HG02678 (cell line): ENCODE data around the gene RNF7.
"Not testable (repeated sequence)": the region's sequence is repeated elsewhere in the genome, so short reads cannot be mapped to it uniquely, and the experiment has no call there.

ENCODE experiments used
- ATAC-seq: cut with Tn5 transposase; IDR thresholded peaks from one replicate; pipeline ENCODE4 v1.9.1; 2021; ENCODE audit warnings: mild to moderate bottlenecking, moderate library complexity; ENCODE audit not compliant: unreplicated experiment

Gene RNF7

DNA sequence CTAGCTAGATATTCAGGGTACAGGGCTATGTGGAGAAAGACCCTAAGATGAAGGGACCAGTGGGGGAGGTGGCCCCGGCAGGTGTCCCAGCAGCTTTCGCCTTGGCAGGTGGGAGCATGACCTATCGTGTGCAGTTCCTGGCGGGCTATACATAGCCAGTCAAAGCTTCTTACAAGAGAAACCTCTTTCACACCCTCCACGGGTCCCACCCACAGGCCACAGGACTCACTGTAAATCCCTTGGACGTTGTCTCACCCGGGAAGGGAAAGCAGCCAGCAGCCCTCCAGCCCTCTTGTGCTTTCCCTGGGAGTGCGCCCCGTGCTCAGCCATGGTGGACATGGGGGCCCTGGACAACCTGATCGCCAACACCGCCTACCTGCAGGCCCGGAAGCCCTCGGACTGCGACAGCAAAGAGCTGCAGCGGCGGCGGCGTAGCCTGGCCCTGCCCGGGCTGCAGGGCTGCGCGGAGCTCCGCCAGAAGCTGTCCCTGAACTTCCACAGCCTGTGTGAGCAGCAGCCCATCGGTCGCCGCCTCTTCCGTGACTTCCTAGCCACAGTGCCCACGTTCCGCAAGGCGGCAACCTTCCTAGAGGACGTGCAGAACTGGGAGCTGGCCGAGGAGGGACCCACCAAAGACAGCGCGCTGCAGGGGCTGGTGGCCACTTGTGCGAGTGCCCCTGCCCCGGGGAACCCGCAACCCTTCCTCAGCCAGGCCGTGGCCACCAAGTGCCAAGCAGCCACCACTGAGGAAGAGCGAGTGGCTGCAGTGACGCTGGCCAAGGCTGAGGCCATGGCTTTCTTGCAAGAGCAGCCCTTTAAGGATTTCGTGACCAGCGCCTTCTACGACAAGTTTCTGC, 40.1 kb downstream of the RNF7 start:
- ATAC-seq, result no peak

DNA sequence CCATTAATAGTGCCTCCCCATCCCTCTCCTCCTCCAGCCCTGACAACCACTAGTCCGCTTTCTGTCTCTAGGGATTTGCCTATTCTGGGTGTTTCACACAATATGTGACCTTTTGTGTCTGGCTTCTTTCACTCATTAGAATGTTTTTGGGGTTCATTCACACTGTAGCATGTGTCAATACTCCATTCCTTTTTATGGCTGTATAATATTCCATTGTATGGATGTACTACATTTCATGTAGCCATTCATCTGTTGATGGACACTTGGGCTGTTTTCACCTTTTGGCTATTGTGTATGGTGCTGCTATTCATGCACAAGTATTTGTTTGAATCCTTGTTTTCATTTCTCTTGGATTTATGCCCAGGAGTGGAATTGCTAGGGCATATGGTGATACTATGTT, 41.6 kb downstream of the RNF7 start:
- no peak for ATAC-seq

DNA sequence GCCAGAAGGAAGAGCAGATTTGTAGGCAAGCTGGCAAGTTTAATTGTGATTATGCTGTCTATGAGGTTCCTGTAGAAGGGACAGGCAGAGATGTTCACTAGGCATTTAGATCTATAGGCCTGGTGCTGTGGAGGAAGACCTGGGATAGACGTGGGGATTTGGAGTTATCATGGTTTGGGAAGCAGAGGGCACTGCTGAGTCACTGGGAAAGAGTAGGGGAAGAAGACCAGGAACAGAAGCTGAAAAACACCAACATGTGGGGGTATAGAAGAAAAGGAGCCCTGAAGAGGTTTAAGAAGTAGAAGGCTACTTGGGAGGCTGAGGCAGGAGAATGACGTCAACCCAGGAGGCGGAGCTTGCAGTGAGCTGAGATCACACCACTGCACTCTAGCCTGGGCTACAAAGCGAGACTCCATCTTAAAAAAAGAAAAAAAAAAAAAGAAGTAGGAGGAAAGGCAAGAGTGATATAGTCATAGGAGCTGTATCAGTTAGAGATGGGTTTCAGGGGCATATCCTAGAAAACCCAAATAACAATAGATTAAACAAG, 44.4 kb downstream of the RNF7 start:
- ATAC-seq, result no peak

DNA sequence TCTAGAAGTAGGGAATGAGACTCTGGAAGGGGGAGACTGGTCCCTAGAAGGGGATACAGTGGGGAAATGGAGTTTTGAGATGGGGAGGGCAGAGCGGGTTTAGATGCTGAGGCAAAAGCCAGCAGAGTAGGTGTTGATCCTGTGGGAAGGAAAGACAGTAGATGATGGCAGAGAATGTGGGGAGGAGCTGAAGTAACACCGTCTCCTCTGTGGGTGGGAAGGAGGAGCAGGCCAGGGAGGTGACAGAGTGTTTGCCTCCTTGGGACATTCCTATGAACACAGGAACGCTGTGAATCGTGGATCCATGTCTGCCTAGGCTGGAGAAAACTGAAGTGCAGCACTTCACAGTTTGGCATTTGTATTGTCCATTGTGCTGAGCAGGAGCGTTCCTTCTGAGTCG, 45.5 kb downstream of the RNF7 start:
- no peak for ATAC-seq

DNA sequence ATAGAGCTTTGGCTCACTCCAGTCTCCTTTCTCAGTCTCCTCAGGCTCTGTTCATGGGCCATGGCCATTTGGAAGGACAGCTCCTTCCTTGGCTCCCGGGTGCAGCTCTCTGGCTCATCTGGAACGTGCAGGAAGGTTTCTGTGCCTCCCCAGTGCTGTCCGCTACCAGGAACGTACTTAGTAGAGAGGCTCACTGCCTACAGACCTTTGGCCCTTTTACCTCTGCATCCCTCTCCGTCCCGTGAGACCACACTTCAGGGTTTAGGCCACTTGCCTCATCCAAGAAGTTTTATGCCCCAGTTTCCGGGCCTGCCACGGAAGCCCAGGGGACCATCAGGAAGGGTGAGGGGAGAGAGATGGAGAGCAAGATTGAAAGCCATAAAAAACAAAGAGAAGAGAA, 46.0 kb downstream of the RNF7 start:
- no peak for ATAC-seq

DNA sequence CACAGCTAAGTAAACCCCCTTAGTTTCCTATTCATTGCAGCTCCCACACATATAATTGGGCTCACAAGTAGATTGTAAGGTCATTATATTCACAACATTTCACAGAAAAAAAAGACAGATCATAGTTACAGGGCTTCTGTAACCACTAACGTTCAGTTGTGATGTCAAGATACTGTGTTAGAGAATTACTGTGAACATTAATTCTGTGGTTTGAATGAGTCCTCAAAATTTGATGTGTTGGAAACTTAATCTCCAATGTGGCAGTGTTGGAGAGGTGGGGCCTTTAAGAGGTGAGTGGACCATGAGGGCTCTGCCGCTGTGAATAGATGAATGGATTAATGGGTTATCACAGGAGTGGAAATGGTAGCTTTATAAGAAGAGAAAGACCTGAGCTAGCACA, 46.4 kb downstream of the RNF7 start:
- no peak for ATAC-seq

DNA sequence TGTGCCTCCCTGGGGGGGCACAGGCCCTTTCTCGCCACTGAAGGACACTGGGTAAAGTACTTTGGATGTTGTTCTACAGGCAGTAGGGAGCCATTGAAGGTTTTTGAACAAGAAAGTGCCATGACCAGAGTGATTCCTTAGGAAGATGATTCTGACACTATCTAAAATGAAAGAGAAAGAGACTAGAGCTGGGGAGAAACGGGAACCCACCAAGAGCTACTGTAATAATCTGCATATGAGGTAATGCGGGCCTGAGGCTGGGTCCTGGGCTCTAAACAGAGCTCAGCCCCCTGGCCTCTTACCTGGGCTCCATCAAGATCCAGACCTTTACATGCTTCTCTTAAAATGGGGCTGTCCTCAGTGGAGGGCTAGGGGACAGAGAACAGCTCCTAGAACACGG, 50.1 kb downstream of the RNF7 start:
- no peak for ATAC-seq

DNA sequence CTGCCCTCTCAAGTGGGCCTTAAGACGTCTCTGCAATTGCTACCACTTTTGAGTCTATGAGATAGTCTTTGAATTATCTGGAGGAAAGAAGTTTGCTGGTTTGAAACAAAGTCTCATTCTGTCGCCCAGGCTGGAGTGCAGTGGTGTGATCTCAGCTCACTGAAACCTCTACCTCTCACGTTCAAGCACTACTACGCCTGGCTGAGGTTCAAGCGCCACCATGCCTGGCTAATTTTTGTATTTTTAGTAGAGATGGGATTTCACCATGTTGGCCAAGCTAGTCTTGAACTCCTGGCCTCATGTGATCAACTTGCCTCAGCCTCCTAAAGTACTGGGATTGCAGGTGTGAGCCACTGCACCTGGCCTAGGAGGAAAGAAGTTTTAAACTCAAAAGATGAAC, 50.7 kb downstream of the RNF7 start:
- ATAC-seq, result not testable (repeated sequence)

DNA sequence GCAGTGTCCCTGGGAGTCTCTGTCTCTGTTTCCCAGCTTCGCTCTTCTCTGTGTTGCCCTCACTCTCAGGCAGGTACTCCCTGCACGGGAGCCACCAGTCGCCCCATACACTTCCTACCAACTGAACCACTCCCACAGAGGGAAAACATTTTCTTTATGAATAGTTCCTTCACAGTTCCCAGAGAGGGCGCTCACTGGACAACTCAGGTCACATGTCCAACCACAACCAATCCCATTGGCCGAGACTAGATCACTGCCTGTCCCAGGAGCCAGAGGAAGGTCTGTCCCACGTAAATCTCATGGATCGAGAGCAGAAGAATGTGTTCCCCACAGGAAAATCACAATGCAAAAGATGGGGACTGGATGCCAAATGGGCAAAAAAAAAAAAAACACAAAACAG, 51.2 kb downstream of the RNF7 start:
- no peak for ATAC-seq

DNA sequence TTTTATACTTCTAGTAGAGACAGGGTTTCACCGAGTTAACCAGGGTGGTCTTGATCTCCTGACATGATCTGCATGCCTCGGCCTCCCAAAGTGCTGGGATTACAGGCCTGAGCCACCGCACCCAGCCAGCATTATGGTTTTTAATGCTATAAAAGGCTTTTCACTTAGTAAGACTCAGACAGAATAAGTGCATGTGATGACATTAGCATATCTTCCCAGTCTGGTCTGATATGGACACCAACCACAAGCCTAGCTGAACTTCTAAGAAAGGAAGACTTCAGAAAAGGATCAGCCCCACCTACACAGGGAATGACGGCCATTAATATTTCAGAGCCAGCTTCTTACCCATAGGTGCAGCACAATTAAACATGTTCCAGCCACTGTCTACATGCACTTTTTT, 52.1 kb downstream of the RNF7 start:
- ATAC-seq, result no peak

DNA sequence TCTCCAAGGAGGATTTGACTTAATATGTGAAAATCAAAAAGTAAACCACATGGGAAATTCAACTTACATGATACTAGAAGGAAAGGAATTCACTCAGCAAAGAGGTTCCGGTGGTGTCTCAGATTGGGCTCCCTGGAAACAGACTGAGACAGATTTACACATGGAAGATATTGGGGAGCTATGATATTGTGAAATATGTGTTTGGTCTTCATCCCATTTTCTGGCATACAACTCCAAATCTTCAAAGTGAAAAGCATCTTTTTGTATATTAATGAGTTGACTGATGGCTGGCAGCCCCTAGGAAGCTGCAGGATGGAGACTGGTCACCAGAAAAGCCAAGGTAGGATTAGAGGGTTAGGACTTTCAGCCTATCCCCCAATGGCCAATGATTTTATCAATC, 54.4 kb downstream of the RNF7 start:
- ATAC-seq, result no peak

DNA sequence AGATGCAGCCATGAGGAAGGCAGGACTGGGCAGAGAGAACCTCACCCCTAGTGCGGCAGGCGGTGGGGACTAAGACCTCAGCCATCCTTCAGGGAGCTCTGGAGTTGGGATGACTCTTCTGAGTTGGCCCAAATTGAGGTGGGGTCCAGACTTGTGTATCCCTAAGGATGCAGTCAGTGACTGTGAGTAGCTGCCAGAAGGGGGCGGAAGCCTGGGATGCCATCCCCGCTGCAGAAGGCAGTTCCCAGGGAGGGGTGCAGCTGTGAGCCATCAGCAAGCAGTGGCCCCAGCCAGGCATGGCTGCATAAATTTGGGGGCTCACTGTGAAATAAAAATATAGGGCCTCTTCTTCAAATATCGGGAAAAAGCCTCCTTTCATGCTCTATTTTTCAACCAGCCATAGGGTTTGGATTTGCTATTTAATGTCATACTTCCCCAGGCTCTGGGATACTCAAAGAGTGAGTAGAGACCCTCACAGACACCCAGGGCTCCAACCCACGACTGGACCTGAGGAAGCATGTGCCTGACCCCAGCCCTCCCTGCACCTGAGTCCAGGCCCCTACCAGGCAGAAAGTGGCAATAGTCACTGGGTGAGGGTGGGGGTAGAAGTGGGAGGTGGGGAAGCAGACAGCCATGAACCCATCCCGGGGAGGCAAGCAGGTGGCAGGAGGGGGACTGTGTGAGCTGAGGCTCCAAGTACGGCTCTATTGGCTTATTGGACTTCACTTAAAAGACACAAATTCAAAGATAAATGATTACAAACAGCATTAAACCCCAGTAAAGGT, 55.6 kb downstream of the RNF7 start:
- ATAC-seq, result no peak

DNA sequence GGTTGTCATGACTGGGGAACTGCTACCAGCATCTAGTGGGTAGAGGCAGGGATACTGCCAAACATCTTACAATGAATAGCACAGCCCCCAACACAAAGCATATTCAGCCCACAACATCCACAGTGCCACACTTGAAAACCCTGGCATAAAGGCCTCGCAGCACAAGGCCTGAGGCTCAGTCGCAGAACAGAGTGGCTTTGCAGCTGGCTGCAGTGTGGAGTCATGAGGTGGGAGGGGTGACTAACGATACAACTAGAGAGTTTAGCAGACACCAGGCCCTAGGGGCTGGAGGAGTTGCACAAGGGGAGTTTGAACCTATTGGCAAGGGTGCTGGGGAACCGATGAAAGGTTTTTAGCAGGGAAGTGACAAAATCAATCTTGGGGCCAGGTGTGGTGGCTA, 57.2 kb downstream of the RNF7 start:
- no peak for ATAC-seq

DNA sequence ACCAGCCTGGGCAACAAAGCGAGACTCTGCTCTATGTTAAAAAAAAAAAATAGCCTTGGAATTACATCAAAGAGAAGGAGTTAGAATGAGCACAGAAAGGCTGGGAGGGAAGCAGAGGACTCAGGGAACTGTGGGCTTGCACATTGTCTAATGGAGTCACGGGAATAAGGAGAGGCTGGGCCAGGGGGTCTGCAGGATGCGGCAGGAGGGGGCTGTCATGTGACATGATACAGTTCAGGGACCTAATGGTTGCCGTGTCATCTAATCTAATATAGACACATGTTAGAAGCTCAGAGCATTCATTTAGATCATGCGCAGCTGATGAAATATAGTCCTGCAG, 57.6 kb downstream of the RNF7 start:
- no peak for ATAC-seq

DNA sequence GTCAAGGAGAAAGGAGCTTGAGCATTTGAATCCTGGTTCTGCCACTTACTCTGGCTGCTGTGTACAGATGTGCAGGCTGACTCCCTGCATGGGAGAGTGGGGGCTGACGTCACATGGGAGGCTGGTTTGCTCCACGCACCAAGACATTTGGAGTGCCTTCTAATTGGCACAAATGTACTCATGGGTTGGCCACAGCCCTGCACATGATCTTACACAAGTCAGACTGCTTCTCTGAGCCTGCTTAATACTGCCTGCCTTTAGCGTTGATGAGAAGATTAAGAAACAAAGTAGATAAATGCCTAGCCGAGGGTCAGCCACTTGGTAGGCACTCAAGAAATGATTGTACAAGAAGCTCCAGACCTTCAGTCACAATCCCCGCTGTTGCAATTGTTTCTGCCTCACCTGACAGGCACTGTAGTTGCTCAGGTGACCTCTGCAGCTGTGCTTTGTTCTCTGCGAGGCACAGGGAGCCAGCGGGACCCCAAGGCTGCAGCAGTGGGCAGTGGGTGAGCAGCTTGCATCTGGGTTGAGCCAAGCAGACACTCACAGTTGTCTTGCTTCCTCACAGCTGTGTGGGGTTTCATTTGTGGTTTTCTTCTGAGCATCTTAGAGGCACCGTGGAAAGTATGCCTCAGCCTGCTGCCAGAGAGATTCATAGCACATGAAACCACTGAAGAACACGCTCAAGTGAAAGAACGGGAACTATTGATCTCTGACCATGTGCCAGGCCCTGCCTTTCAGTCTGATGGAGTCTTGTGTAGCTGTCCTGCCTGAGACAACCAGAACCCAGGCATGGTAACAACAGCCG, 58.2 kb downstream of the RNF7 start:
- ATAC-seq, result peak; percentile 98
